PFSK-1 (cell line): ENCODE measurements around the gene STK11.
A peak's percentile ranks its signal among the peaks of the same experiment; 100 is the strongest.

Source experiments
- POLR2AphosphoS5 ChIP-seq: IDR thresholded peaks from 2 replicates; pipeline ENCODE4 v1.6.1; 2012; ENCODE audit warnings: low read depth, mild to moderate bottlenecking, control low read depth, low read length, moderate library complexity
- TAF1 ChIP-seq: IDR thresholded peaks from 2 replicates; pipeline ENCODE4 v1.6.1; 2012; ENCODE audit warnings: low read length, control low read depth, borderline replicate concordance; ENCODE audit not compliant: insufficient read depth

- TF ChIP-seq POLR2AphosphoS5: peak; percentile 12; the same call in 1 of the 2 replicates
- no peak for TF ChIP-seq TAF1
Observed at GRCh38 chr19:1270854-1271527, 65.4 kb downstream of the STK11 start.
